ENCODE results near the gene SPACA5. TPM values are rescaled to one million over a fixed set of nuclear protein-coding genes. Genes with fewer than 3 reads are reported as not detected.
"Not testable (repeated sequence)": the region's sequence is repeated elsewhere in the genome, so short reads cannot be mapped to it uniquely, and the experiment has no call there.

The SPACA5 gene
- total RNA-seq, 3 donors from 2014 or later, result not detected

DNA sequence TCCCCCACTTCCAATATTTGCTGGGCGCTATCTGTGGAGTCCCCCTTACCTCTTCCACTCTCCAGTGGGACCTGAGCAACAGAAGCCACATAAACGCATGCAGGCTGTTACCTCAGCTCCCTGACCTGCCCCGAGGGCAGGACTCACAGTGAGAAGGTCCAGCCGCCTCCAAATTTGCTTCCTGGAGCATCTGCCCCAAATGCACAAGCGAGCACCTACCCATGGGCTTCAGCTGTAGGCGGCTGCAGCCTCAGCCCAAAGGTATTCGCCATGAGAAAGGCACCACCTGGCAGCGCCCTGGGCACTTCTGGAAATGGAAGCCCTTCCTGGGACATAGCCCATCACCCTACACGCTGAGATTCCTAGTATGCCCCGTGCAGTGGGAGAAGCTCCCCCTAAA is 23.4 kb downstream of the SPACA5 start:
- DNase-seq (no peak), ATAC-seq (no peak)
- Histone ChIP-seq H3K4me1 (ENCODE audit: low read depth) (no peaks in the 10 kb centered on the region), H3K9me3 (no peaks in the 10 kb centered on the region), H3K4me3 (no peak overlapping the region), H3K36me3 (ENCODE audit: low read depth) (no peaks in the 10 kb centered on the region)
- intact Hi-C loops (cut with DNase I, micrococcal nuclease), result no loop called here
- TF ChIP-seq, protein P1, sequence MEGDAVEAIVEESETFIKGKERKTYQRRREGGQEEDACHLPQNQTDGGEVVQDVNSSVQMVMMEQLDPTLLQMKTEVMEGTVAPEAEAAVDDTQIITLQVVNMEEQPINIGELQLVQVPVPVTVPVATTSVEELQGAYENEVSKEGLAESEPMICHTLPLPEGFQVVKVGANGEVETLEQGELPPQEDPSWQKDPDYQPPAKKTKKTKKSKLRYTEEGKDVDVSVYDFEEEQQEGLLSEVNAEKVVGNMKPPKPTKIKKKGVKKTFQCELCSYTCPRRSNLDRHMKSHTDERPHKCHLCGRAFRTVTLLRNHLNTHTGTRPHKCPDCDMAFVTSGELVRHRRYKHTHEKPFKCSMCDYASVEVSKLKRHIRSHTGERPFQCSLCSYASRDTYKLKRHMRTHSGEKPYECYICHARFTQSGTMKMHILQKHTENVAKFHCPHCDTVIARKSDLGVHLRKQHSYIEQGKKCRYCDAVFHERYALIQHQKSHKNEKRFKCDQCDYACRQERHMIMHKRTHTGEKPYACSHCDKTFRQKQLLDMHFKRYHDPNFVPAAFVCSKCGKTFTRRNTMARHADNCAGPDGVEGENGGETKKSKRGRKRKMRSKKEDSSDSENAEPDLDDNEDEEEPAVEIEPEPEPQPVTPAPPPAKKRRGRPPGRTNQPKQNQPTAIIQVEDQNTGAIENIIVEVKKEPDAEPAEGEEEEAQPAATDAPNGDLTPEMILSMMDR (IDR thresholded peaks at IDR 0.05), result no peak

DNA sequence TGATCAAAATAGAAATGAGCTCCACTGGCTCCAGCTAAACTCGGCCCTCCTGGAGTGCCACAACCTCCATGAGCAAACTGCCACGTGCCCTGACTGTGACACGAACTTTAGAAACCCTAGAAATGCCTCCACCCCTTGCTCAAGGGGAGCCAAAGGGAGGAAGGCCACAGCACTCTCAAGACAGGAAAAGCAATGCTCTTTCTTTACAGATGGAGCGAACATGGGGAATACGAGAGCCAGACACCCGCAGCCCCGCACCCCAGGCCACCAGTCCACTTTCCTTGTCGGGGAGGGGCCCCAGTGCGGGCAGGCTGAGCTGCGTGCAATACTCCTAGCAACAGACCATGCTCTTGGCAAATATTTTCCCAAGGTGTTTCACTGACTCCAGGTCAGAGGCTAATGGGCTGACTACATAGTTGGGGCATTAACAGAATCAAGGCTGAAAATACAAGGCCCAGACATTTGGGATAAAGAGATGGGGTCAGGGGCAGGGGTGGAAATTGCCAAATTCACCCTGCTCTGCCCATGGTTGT is 23.9 kb downstream of the SPACA5 start:
- DNase-seq; H3K4me3 ChIP-seq; H3K4me1 ChIP-seq (ENCODE audit: low read depth); intact Hi-C loops (cut with DNase I, micrococcal nuclease); H3K9me3 ChIP-seq; H3K36me3 ChIP-seq (ENCODE audit: low read depth): not testable (repeated sequence)
- ATAC-seq, result peak; percentile 22

DNA sequence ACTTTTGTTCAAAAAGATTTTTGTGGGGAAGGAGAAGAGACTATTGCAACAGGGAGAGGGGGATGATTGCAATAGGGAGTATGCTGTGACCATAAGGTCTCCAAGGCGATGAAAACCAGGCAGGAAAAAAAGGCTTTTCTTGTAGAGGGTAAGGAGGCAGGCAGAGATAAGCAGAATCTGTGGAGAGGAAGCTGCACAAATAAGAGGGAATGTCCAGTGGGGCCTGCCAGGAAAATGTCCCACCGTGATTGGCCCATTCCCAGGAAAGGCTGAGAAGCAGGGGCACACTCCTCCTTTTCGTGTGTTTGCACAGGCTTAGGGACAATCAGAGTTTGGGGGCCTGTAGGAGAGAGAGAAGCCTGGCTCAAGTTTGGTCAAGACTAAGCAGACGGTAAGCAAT is 29.1 kb downstream of the SPACA5 start:
- no peaks in the 10 kb centered on the region for H3K9me3 ChIP-seq
- no peak overlapping the region for H3K4me3 ChIP-seq
- DNase-seq, result no peak
- intact Hi-C loops (cut with DNase I, micrococcal nuclease), result no loop called here
- H3K4me1 ChIP-seq (ENCODE audit: low read depth), result no peaks in the 10 kb centered on the region
- TF ChIP-seq, protein P1 (IDR thresholded peaks at IDR 0.05), result no peak
- no peak for ATAC-seq
- no peaks in the 10 kb centered on the region for H3K36me3 ChIP-seq (ENCODE audit: low read depth)

DNA sequence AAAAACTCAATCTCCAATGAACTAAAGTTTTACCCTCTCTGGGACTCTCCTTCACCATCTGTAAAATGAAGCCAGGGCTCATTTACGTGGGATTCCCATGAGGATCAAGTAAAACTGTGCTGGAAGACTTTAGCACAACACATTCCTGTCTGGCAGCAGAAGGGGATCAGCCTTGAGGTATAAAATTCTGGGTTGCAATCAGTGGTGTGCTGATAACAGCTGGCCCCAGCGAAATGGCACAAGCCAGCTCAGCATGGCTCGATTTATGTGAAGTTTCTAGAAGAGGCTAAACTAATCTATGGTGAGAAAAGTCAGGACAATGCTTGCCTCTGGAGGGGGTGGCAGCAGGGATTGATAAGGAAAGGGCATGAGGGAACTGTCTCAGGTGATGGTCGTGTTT is 36.3 kb downstream of the SPACA5 start:
- intact Hi-C loops (cut with DNase I, micrococcal nuclease), result no loop called here
- no peak overlapping the region for H3K4me3 ChIP-seq
- no peaks in the 10 kb centered on the region for H3K9me3 ChIP-seq
- H3K36me3 ChIP-seq (ENCODE audit: low read depth), result no peaks in the 10 kb centered on the region
- no peaks in the 10 kb centered on the region for H3K4me1 ChIP-seq (ENCODE audit: low read depth)
- TF ChIP-seq, protein P1 (IDR thresholded peaks at IDR 0.05), result no peak
- no peak for DNase-seq
- ATAC-seq, result no peak

DNA sequence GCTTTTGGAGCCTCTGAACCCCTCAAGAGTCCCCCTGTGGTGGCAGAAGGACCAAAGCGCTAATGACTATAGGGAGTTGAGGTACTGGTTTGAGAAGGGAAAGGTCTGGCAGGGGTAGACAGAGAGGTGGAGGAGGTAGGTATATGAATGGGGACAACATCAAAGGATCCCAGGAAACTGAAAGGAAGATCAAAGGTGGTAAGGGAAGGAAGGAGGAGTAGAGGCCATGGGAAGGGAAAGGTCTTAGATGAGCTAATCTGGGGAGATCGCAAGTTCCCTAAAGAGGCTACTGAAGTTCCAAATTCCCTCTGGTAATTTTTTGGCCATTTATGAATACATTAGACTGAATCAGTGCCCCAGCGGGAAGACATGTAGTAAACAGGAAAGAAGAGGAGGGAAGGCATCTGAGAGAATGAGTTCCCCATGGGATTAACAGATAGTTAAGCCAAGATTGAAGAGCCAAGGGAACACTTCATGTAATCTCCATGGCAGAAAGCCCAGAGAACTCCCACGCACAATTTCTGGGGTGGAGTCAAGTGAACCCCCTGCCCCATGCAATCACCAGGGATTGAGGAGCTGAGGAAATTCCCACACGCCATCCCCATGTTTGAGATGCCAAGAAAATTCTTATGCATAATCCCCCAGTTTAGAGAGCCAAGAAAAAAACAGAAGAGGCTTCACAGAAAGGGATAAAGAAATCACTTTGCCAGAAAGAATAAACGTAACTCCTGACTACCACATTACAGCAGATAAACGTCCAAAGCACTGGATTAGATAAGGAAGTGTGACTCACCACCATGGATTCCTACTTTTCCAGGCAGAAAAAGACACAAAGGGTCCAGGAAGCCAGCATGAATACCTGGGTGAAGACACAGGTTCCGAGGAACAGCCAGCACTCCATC is 38.9 kb downstream of the SPACA5 start:
- H3K36me3 ChIP-seq (ENCODE audit: low read depth), result no peaks in the 10 kb centered on the region
- DNase-seq, result no peak
- no peak overlapping the region for H3K4me3 ChIP-seq
- H3K4me1 ChIP-seq (ENCODE audit: low read depth), result no peaks in the 10 kb centered on the region
- ATAC-seq, result peak; percentile 15
- no peaks in the 10 kb centered on the region for H3K9me3 ChIP-seq
- TF ChIP-seq, protein P1 (IDR thresholded peaks at IDR 0.05), result no peak
- intact Hi-C loops (cut with DNase I, micrococcal nuclease), result no loop called here

DNA sequence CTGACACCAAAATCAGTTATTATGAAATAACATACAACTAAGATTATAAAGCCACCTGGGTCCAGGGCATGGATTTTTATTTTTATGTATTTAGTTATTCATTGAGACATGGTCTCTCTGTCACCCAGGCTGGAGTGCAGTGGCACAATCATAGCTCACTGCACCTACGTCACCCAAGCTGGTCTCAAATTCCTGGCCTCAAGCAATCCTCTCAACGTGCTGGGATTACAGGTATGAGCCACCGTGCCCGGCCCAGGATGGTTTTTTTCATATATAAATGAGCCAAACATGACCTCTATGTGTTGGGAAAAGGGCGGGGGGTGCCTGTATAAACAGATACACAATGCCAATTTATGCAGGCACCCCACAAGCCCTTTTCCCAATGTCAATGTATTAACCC is 40.1 kb downstream of the SPACA5 start:
- intact Hi-C loops (cut with DNase I, micrococcal nuclease), result no loop called here
- TF ChIP-seq, protein P1 (IDR thresholded peaks at IDR 0.05), result no peak
- no peak for ATAC-seq
- H3K36me3 ChIP-seq (ENCODE audit: low read depth), result no peaks in the 10 kb centered on the region
- H3K4me3 ChIP-seq, result no peak overlapping the region
- DNase-seq, result no peak
- H3K4me1 ChIP-seq (ENCODE audit: low read depth), result no peaks in the 10 kb centered on the region
- H3K9me3 ChIP-seq, result no peaks in the 10 kb centered on the region
